Colonic mucosa (tissue), 4 donors: Measurements from ENCODE around the gene IGFALS. TPM values are rescaled to one million over a fixed set of nuclear protein-coding genes. Genes with fewer than 3 reads are reported as not detected.
A peak's percentile ranks its signal among the peaks of the same experiment; 100 is the strongest.

ENCODE experiments used
- DNase-seq: peaks from one replicate; pipeline ENCODE4 v3.0.0-alpha.2; 2020
- H3K27ac ChIP-seq: fragments of 200-600 bp; one replicate; pipeline ENCODE4 v1.8.0; 2021
- H3K27me3 ChIP-seq: fragments of 200-600 bp; one replicate; pipeline ENCODE4 v1.8.0; 2021
- H3K36me3 ChIP-seq: fragments of 200-600 bp; one replicate; pipeline ENCODE4 v1.8.0; 2021
- H3K4me1 ChIP-seq: fragments of 200-600 bp; one replicate; pipeline ENCODE4 v1.8.0; 2021; ENCODE audit warnings: mild to moderate bottlenecking
- H3K4me3 ChIP-seq: fragments of 200-600 bp; one replicate; pipeline ENCODE4 v1.8.0; 2021
- H3K9ac ChIP-seq, 2 donors: one replicate each; pipeline ENCODE4 v1.7.0; 2013; ENCODE audit warnings: control low read depth in 2 of 2, low read depth in 2 of 2, low read length in 2 of 2
- H3K9me3 ChIP-seq: fragments of 200-600 bp; one replicate; pipeline ENCODE4 v1.8.0; 2021
- intact Hi-C: fragments of 100-400 bp; cut with DNase I; formaldehyde crosslinking; loops from one replicate; pipeline ENCODE4 v1.14.1; 2022
- total RNA-seq, 2 donors: library from RNA; stranded (reverse); fragmentation: NEBNext Ultra II Directional in 1 of 2; extraction: Animal tissue kit (Norgen Biotek cat#: 25700) in 1 of 2; gene quantifications; one replicate each; pipeline ENCODE4 v1.2.1, GENCODE V29; 2021
- TF ChIP-seq, protein P1 (sequence below): fragments of 200-600 bp; IDR thresholded peaks from one replicate; pipeline ENCODE4 v1.8.0; 2022; ENCODE audit warnings: antibody characterized with exemption, mild to moderate bottlenecking
- donor health status: healthy.
- donor health status: DM: no; HTN: no; CAD: no.
- donor health status: DM: no; HTN: no; CAD: no.

Gene IGFALS
- total RNA-seq, 2 donors from 2014 or later, result 5.7 to 7.0 TPM

DNA sequence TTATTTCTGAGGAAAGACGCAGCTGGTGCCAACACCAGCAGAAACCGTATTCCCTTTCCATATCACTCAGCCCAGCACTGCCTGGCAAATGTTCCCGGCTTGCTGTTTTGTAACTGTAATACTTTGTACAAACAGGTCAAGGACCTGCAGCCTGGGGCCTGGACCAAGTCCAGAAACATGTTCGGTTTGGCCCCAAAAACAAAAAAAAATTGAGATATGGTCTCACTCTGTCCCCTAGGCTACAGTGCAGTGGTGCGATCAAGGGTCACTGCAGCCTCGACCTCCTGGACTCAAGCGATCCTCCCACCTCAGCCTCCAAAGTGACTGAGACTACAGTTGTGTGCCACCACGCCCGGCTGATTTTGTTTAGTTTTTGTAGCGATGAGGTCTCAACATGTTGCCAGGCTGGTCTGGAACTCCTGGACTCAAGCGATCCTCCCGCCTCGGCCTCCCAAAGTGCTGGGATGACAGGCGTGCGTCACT lies 31.9 kb upstream of the IGFALS start:
- no peak for DNase-seq
- intact Hi-C loops, result no loop called here
- Histone ChIP-seq H3K9me3 (no peaks in the 10 kb centered on the region), H3K9ac (peak overlapping the region; percentile 68 to 91), H3K27me3 (no peaks in the 10 kb centered on the region), H3K27ac (peak overlapping the region; percentile 80), H3K36me3 (peaks cover 8% of the 10 kb centered on the region), H3K4me1 (peaks cover 23% of the 10 kb centered on the region), H3K4me3 (peak overlapping the region; percentile 92)
- TF ChIP-seq, protein P1, sequence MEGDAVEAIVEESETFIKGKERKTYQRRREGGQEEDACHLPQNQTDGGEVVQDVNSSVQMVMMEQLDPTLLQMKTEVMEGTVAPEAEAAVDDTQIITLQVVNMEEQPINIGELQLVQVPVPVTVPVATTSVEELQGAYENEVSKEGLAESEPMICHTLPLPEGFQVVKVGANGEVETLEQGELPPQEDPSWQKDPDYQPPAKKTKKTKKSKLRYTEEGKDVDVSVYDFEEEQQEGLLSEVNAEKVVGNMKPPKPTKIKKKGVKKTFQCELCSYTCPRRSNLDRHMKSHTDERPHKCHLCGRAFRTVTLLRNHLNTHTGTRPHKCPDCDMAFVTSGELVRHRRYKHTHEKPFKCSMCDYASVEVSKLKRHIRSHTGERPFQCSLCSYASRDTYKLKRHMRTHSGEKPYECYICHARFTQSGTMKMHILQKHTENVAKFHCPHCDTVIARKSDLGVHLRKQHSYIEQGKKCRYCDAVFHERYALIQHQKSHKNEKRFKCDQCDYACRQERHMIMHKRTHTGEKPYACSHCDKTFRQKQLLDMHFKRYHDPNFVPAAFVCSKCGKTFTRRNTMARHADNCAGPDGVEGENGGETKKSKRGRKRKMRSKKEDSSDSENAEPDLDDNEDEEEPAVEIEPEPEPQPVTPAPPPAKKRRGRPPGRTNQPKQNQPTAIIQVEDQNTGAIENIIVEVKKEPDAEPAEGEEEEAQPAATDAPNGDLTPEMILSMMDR, result no peak

DNA sequence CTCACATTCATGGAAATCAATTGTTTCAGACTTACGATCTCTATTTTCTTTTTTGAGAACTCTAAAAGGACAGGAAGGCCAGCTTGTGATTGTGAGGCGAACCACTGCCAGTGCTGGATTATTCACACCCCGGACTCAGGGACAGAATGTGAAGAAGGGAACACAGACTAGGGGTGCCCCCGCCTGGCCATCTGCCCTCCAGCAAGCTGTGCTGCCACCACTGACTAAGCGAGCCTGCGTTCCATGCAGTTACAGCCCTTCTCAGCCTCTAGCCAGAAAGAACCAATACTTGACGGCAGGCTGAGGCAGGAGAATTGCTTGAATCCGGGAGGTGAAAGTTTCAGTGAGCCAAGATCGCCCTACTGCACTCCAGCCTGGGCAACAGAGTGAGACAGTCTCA lies 30.3 kb upstream of the IGFALS start:
- Histone ChIP-seq H3K36me3 (peaks cover 15% of the 10 kb centered on the region), H3K9me3 (no peaks in the 10 kb centered on the region), H3K4me1 (peaks cover 14% of the 10 kb centered on the region), H3K27ac (no peak overlapping the region), H3K27me3 (no peaks in the 10 kb centered on the region), H3K9ac (no peak overlapping the region), H3K4me3 (no peak overlapping the region)
- DNase-seq, result no peak
- TF ChIP-seq, protein P1, result no peak
- intact Hi-C loops, result no loop called here

DNA sequence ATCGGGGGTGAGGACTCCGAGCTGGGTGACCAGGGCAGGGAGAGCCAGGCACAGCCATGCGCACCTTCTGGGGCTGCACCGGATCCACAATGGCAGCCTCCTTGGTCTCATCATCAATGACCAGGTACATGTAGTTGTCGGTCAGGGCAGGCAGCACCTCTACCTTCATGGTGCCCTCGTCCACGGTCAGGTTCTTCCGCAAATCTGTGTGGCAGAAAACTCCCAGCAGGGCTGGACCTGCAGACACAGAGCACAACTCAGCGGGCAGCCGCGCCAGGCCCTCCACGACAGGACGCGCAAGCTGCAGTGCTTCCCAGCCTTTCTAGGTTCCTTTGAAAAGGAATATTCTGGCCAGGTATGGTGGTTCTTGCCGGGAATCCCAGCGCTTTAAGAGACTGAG lies 29.3 kb upstream of the IGFALS start:
- TF ChIP-seq, protein P1, result no peak
- Histone ChIP-seq H3K4me1 (peaks cover 9% of the 10 kb centered on the region), H3K9me3 (no peaks in the 10 kb centered on the region), H3K36me3 (peaks cover 15% of the 10 kb centered on the region), H3K27ac (no peak overlapping the region), H3K4me3 (no peak overlapping the region), H3K27me3 (no peaks in the 10 kb centered on the region), H3K9ac (no peak overlapping the region)
- intact Hi-C loops, result no loop called here
- DNase-seq, result no peak

DNA sequence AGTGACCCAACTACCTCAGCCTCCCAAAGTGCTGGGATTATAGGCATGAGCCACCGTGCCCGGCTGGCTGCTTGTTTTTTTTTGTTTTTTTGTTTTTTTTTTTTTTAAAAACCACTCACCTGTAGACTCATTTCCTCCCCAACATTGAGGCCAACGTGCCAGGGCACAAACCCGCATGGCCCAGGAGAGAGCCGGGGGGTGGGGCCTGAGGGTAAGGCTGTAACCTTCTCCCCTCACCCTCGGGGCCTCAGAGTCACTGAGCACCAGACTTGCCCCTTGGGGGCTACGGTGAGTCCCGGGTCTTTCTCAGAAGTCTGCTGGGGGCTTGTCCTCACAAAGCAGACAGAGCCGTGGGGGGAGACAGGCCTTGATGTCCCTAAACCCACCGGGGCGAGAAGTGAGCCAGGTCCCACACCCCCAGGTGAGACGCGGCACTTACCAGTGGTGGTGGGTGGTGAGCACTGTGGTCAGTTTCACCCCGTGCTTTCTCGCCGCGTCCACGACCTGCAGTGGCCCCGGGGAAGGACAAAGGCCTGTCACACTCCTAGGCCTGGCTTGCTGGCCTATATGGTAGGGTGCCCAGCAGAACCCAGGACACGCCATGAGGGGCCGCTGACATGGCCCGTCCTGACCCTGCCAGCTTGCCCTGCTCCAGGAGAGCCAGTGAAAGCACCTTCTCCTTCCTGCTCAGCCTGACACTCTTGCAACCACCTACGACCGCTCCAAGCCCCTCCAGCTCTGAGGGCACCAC lies 28.5 kb upstream of the IGFALS start:
- DNase-seq, result no peak
- TF ChIP-seq, protein P1, result no peak
- no peak overlapping the region for H3K9ac ChIP-seq

DNA sequence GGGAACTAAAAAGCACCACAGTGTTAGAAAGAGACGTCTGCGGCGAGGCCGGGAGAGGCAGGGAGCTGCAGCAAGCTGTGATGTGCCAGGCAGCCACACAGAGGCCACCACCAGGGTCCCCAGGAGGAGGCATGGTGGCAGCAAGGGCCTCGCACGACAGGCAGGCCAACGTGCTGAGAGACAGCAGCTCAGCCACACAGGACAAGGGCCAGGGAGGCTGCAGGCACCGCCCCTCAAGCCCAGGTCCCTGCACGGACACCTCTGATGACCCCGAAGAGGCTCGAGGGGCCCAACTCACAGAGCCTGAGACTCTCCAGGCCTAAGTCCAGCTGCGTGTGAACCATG lies 27.4 kb upstream of the IGFALS start:
- no peak for DNase-seq
- H3K27me3 ChIP-seq, result no peaks in the 10 kb centered on the region
- intact Hi-C loops, result no loop called here
- H3K4me1 ChIP-seq, result peaks cover 9% of the 10 kb centered on the region
- H3K9ac ChIP-seq, result no peak overlapping the region
- TF ChIP-seq, protein P1, result no peak
- H3K4me3 ChIP-seq, result no peak overlapping the region
- H3K27ac ChIP-seq, result no peak overlapping the region
- no peaks in the 10 kb centered on the region for H3K9me3 ChIP-seq
- peaks cover 15% of the 10 kb centered on the region for H3K36me3 ChIP-seq

More for the DNA sequence above, 28.5 kb upstream of the IGFALS start:
- Histone ChIP-seq H3K36me3 (peaks cover 15% of the 10 kb centered on the region), H3K4me1 (peaks cover 9% of the 10 kb centered on the region), H3K27me3 (no peaks in the 10 kb centered on the region), H3K27ac (no peak overlapping the region), H3K9me3 (no peaks in the 10 kb centered on the region), H3K4me3 (no peak overlapping the region)
- intact Hi-C loops, result no loop called here
